Activated CD4-positive, alpha-beta T cell treated with anti-CD3 and anti-CD28 coated beads, Interleukin-10, Interleukin-2, amounts not matched to agents 100 ng/mL and 50 ng/mL, durations not matched to agents 16 hours and 8 hours (primary cell): Measurements from ENCODE around the gene ZNF75A.

Experiments
- DNase-seq: peaks from one replicate; pipeline ENCODE4 v3.0.0-alpha.2; 2020

ZNF75A gene

DNA sequence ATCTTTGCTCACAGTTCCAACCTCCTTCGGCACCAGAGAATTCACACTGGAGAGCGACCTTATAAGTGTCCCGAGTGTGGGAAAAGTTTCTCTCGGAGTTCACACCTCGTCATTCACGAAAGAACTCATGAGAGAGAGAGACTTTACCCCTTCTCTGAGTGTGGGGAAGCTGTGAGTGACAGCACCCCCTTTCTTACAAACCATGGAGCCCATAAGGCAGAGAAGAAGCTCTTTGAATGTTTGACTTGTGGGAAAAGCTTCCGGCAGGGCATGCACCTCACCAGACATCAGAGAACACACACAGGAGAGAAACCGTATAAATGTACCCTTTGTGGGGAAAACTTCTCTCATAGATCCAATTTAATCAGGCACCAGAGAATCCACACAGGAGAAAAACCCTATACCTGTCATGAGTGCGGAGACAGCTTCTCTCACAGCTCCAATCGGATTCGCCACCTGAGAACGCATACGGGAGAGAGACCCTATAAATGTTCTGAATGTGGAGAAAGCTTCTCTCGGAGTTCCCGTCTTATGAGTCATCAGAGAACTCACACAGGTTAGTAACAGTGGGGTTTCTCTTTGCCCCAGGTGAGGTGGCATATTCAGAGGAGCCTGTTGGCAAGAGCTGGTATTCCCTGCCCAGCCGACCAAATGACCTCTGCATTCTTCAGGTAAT is 15.2 kb upstream of the ZNF75A start:
- DNase-seq = no peak

- DNase-seq = no peak
Measured at GRCh38 chr16:3292604-3293003, 12.7 kb upstream of the ZNF75A start.

GRCh38 chr16:3295209-3295608 is 10.1 kb upstream of the ZNF75A start:
- no peak for DNase-seq

DNA sequence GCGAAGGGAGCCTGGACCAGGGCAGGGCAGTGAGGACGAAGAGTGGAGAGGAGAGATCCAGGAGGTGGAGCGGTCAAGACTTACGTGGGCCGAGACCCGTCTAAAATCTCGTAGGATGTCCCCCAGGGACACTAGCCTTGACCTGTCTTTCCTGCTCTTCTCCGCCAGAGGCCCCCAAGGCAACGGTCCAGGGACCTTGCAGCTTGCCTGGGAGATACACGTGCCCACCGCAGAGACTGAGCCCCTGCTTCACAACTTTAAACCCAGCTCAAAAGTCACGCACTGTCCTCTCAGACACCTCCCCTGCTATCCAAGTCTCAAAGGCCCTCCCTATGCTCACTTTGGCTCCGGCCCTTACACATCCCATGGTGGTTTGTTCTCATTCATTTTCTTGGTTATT is 9.5 kb upstream of the ZNF75A start:
- DNase-seq = no peak

DNA sequence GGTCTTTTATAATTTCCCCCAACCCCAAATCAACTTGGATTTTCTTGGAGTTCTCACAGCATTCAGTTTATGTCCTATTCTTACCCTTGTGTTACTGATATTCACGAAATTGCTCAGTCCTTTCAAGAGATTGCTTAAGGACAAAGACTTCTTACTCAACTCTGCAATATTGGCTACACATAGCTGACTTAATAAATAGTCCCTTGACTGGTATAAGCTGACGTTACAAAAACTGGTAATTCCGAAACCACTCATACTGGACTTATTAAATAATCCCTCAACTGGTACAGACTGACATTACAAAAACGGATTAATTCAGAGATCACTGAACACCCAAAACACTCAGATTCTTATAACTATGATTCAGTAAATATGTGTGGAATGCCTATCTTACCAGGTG is 927 bp upstream of the ZNF75A start:
- no peak for DNase-seq

DNA sequence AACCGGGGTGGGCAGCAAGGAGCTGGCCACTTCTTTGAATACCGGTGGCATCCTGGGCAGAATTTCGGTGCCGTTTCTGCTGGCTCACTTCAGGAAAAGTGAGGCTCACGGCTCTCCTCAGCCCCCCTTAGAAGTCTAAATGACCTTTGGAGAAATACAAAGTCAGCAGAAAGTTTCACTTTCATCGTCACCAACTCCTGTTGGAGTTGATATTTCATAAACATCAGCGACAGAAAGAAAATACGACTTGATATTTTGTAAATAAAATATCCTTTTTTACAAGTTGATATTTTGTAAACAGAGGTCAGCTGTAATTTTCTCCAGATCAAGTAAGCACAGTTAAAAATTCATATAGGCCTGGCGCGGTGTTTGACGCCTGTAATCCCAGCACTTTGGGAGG is 781 bp downstream of the ZNF75A start:
- no peak for DNase-seq

GRCh38 chr16:3311496-3311895 is 6.2 kb downstream of the ZNF75A start:
- no peak for DNase-seq

DNA sequence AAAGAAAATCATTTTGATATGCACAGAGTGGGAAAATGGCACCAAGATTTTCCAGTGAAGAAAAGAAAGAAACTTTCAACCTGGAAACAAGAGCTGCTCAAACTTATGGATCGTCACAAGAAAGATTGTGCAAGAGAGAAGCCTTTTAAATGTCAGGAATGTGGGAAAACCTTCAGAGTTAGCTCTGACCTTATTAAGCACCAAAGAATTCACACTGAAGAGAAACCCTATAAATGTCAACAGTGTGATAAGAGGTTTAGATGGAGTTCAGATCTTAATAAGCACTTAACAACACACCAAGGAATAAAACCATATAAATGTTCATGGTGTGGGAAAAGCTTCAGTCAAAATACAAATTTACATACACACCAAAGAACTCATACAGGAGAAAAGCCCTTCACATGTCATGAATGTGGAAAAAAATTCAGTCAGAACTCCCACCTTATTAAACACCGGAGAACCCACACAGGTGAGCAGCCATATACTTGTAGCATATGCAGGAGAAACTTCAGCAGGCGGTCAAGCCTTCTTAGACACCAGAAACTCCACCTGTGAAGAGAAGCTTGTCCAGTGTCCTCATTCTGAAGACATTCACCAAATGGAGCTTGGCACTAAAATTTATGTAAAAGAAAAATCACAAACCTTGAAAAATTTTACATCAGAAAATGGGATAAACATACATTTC is 12.2 kb downstream of the ZNF75A start:
- no peak for DNase-seq

DNA sequence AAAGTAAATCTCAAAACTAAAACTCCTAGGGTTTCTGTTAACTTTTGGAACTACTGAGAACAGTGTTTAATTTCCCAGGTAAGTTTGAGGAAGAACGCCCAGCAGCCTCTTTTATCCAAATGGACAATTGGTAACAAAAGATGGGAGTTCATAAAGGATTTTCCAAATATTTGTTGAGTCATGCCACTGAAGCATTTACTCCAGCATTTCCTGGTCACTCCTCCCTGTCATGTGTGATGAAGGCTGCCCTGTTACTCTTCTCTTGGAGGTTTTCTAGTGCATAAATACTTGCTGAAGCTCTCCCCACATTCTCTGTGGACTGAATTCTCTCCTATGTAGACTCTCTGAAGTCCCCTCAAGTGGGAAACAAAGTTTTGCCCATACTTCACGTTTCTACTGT is 16.5 kb downstream of the ZNF75A start:
- DNase-seq = no peak

GRCh38 chr16:3327514-3327913 is 22.2 kb downstream of the ZNF75A start:
- DNase-seq = no peak

- DNase-seq = no peak
Measured at GRCh38 chr16:3328104-3328503, 22.8 kb downstream of the ZNF75A start.

- no peak for DNase-seq
Measured at GRCh38 chr16:3328643-3329042, 23.3 kb downstream of the ZNF75A start.

GRCh38 chr16:3346041-3346440 is 40.7 kb downstream of the ZNF75A start:
- DNase-seq = no peak

- no peak for DNase-seq
Measured at GRCh38 chr16:3347586-3347985, 42.3 kb downstream of the ZNF75A start.

DNA sequence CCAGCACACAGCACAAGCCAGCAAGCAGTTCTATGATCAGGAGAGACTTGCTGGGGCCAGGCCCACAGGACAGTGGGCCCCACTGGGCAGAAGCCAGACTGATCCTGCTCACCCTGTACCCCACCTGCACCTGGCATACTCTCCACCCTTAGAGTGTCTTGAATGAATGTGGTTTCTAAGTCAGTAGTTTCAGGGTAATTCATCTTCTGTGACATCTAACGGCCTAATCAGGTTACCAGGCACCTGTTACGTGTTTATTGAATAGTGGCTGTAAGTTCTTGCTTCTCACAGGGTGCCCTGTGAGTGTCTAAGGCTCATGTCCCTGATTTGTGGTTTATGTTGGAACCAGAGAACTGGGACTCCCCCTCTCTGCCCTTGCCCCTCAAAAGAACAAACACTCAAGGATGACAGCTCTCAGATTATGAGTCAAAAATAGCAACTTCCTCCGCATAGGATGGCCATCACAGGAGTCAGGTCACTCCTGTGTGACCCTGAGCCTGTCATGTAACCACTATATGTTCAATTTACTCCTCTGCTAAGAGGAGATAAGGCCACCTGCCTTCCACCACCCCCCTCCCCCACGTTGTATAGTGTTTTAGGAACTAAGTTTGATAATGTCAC is 43.4 kb downstream of the ZNF75A start:
- DNase-seq = no peak

GRCh38 chr16:3349175-3349574 is 43.9 kb downstream of the ZNF75A start:
- DNase-seq = no peak

DNA sequence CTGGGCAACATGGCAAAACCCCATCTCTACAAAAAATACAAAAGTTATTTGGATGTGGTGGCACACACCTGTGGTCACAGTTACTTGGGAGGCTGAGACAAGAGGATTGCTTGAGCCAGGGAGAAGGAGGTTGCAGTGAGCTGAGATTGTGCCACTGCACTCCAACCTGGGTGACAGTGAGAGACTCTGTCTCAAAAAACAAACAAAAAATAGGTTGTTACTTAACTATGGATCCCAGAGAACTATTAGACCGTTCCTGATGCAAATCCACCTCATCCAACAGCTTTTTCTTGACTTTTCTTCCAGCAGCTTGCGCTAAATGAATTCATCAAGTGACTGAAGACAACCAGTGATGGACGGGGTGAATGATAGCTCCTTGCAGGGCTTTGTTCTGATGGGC is 50.3 kb downstream of the ZNF75A start, which contains the start of gene OR2C1:
Gene OR2C1, plus strand, starts transcription at position 301 of the 400 bp plus-strand sequence. Its CDS starts 52 bp downstream, at position 353.
- DNase-seq = no peak

GRCh38 chr16:3356118-3356517 is 50.8 kb downstream of the ZNF75A start:
- DNase-seq = no peak

GRCh38 chr16:3358871-3359270 is 53.6 kb downstream of the ZNF75A start:
- no peak for DNase-seq

- no peak for DNase-seq
Measured at GRCh38 chr16:3362931-3363330, 57.6 kb downstream of the ZNF75A start.

GRCh38 chr16:3363793-3364192 is 58.5 kb downstream of the ZNF75A start:
- DNase-seq = no peak

GRCh38 chr16:3364774-3365427 is 59.6 kb downstream of the ZNF75A start:
- DNase-seq = peak; percentile 90
